PC-3 (cell line): ENCODE measurements around the gene TNFRSF12A.

Experiments used
- EZH2 ChIP-seq: fragments of 300-600 bp; sonication (generic); IDR thresholded peaks from one replicate; pipeline ENCODE4 v1.6.1; 2017; ENCODE audit warnings: antibody characterized with exemption, mild to moderate bottlenecking, low read length; ENCODE audit not compliant: unreplicated experiment
- EZH2phosphoT487 ChIP-seq: fragments of 300-600 bp; sonication (generic); IDR thresholded peaks from 2 replicates; pipeline ENCODE4 v1.6.1; 2018; ENCODE audit warnings: mild to moderate bottlenecking, antibody characterized with exemption, low read length, borderline replicate concordance
- TF ChIP-seq, protein P1 (sequence below): fragments of 300-600 bp; sonication (generic); conservative IDR thresholded peaks from 2 replicates; pipeline ENCODE4 v1.5.1; 2017; ENCODE audit warnings: antibody characterized with exemption, low read depth, mild to moderate bottlenecking, low read length

DNA sequence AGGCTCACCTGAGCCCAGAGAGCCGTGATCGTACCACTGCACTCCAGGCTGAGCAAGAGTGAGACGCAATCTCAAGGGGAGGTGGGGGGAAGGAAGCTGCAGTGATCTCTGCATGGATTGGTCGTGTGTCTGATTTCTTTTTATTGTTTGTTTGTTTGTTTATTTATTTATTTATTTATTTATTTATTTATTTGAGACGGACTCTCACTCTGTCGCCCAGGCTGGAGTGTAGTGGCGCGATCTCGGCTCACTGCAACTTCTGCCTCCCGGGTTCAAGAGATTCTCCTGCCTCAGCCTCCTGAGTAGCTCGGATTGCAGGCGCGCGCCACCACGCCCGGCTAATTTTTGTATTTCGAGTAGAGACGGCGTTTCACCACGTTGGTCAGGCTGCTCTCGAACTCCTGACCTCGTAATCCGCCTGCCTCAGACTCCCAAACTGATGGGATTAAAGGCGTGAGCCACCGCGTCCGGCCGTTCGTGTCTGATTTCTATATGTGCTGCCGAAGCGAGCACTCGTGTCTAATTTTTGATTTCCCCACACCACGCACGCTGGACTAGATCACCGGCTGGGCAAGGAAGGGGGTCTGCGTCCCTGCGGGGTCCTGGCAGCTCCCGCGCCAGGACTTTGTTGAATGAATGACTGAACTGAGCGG is 448 bp upstream of the TNFRSF12A start:
- TF ChIP-seq, protein P1, sequence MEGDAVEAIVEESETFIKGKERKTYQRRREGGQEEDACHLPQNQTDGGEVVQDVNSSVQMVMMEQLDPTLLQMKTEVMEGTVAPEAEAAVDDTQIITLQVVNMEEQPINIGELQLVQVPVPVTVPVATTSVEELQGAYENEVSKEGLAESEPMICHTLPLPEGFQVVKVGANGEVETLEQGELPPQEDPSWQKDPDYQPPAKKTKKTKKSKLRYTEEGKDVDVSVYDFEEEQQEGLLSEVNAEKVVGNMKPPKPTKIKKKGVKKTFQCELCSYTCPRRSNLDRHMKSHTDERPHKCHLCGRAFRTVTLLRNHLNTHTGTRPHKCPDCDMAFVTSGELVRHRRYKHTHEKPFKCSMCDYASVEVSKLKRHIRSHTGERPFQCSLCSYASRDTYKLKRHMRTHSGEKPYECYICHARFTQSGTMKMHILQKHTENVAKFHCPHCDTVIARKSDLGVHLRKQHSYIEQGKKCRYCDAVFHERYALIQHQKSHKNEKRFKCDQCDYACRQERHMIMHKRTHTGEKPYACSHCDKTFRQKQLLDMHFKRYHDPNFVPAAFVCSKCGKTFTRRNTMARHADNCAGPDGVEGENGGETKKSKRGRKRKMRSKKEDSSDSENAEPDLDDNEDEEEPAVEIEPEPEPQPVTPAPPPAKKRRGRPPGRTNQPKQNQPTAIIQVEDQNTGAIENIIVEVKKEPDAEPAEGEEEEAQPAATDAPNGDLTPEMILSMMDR, result no peak
- TF ChIP-seq EZH2 (no peak), EZH2phosphoT487 (no peak)
